Pulmonary artery endothelial cell (primary cell): Measurements from ENCODE around the gene DHX16. TPM values are rescaled to one million over a fixed set of nuclear protein-coding genes. Genes with fewer than 3 reads are reported as not detected.

Experiments used
- DNase-seq: peaks from one replicate; pipeline ENCODE4 v3.0.0-alpha.2; 2011; ENCODE audit warnings: low read depth, low spot score
- total RNA-seq: library from RNA; depleted of rRNA; stranded (reverse); fragments of >200 nt; gene quantifications from 2 replicates; pipeline ENCODE4 v1.2.3, GENCODE V29; 2014

DHX16 gene
- total RNA-seq, 1 donor from 2014 or later: 46.9 TPM

GRCh38 chr6:30610065-30610464, 62.7 kb downstream of the DHX16 start:
- DNase-seq: no peak

GRCh38 chr6:30603961-30604360, 68.8 kb downstream of the DHX16 start:
- DNase-seq: no peak

Other genes starting within 250 kb of the DHX16 start
- gene HLA-E, start 183.5 kb downstream of the DHX16 start, total RNA-seq: 524 and 663 TPM in 2 replicates
- gene GNL1, start 116.5 kb downstream of the DHX16 start, total RNA-seq: 62.7 and 69.2 TPM in 2 replicates
- 4.0 and 4.5 TPM in 2 replicates for gene PRR3, start 115.7 kb downstream of the DHX16 start, total RNA-seq
- gene ABCF1, start 101.6 kb downstream of the DHX16 start, total RNA-seq: 53.0 and 67.9 TPM in 2 replicates
- gene PPP1R10, start 55.8 kb downstream of the DHX16 start, total RNA-seq: 12.5 and 18.6 TPM in 2 replicates
- gene MRPS18B, start 55.2 kb downstream of the DHX16 start, total RNA-seq: 48.8 and 57.7 TPM in 2 replicates
- 2.6 and 2.8 TPM in 2 replicates for gene ATAT1, start 46.1 kb downstream of the DHX16 start, total RNA-seq
- gene C6orf136, start 25.9 kb downstream of the DHX16 start, total RNA-seq: 1.8 and 2.3 TPM in 2 replicates
- gene PPP1R18, start 13.6 kb upstream of the DHX16 start, total RNA-seq: 57.4 and 58.3 TPM in 2 replicates
- 2.4 and 2.5 TPM in 2 replicates for gene NRM, start 18.0 kb upstream of the DHX16 start, total RNA-seq
- 10.2 and 11.0 TPM in 2 replicates for gene MDC1, start 44.3 kb upstream of the DHX16 start, total RNA-seq
- gene TUBB, start 47.3 kb upstream of the DHX16 start, total RNA-seq: 537 and 757 TPM in 2 replicates
- gene FLOT1, start 69.7 kb upstream of the DHX16 start, total RNA-seq: 46.6 and 107 TPM in 2 replicates
- 90.2 and 122 TPM in 2 replicates for gene IER3, start 71.5 kb upstream of the DHX16 start, total RNA-seq
- 5.9 and 7.4 TPM in 2 replicates for gene DDR1, start 211.5 kb upstream of the DHX16 start, total RNA-seq
- 12.5 and 19.5 TPM in 2 replicates for gene GTF2H4, start 235.2 kb upstream of the DHX16 start, total RNA-seq
- 15.9 and 24.8 TPM in 2 replicates for gene VARS2, start 241.2 kb upstream of the DHX16 start, total RNA-seq